ENCODE results near the gene GTF2H3.
A peak's percentile ranks its signal among the peaks of the same experiment; 100 is the strongest.

The GTF2H3 gene

DNA sequence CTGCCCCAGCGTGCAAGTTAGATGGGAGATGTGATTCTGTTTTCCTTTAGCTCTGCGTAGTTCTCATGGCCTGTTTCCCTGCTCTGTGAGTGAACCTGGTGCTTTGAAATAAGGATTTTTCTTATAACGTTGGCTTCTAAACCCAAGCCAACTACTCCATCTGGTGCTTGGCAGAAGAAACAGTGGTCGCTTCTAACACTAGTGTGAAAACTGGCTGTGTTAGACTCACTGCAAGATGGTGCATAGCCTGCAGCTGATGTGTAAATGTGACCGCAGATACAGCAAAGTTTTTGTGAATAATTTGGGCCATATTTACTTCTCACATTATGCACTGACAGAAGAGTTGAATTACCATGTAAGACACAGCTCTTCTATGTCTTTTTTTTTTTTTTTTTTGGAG is 12.2 kb downstream of the GTF2H3 start:
- no peak for DNase-seq

DNA sequence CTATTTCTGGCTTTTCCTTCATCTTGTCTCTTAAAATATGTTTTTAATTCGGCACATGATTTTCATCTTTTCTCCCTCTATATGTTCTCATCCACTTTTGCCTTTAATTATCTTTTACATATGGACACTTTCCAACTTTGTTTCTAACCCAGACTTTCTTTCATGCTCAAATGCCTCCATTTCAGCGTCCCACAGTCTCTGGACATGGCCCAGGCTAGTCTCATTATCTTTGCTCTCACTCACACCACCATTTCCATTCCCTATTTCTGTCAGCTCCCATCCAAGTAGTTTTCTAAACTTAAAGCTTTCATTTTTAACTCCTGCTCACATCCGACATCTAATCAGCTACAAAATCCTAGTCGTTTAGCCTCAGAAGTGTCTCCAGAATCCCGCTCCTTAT is 14.8 kb downstream of the GTF2H3 start:
- no peak for DNase-seq

DNA sequence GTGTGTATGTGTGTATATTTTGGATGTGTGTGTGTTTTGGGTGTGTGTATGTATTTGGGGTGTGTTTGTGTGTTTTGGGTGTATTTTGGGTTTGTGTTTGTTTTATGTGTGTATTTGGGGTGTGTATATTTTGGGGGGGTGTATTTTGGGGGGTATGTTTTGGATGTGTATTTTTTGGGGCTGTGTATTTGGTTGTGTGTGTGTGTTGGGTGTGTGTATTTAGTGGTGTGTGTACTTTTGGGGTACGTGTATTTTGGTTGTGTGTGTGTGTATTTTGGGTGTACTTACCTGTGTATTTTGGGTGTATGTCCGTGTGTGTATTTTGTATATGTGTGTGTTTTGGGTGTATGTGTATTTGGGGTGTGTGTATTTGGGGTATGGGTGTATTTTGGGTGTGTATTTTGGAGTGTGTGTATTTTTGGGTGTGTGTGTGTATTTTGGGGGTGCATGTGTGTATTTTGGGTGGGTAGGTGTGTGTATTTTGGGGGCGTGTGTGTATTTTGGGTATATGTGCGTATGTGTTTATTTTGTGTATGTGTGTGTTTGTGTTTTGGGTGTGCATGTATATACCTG is 20.6 kb downstream of the GTF2H3 start:
- DNase-seq: no peak

DNA sequence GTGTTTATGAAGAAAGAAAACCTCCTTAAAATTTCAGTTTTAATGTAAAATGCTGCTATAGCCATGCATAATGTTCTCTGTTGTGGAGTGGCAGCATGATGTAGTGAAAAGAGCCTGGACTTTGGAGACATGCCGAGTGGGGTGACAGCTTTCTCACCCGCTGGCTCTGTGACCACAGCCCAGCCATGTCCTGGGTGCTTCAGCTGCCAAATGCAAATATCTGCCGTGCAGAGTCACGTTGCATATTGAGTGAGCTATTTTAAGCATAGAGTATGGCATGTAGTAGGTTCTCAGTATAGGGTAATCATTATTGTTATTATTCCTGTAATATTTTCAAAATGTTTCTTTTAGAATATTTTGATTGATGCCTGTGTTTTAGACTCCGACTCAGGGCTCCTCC is 21.8 kb downstream of the GTF2H3 start:
- no peak for DNase-seq

DNA sequence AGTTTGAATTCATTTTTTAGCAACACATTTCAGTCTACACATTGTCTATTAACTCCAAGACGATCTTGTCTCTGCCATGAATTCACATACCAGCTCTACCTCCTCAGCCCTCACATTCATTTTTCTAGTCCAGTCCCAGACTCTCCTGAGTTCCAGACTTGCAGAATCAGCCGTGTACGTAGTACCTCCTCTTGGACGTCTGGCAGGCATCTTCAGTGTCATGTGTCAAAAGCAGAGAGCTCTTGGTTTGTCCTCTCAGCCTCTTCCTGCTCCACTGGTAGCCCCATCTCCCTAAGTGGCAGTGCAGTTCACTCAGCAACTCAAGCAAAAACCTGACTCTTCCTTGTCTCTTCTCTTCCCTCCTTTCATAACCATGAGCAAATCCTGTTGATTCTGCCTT is 22.8 kb downstream of the GTF2H3 start:
- DNase-seq: no peak

DNA sequence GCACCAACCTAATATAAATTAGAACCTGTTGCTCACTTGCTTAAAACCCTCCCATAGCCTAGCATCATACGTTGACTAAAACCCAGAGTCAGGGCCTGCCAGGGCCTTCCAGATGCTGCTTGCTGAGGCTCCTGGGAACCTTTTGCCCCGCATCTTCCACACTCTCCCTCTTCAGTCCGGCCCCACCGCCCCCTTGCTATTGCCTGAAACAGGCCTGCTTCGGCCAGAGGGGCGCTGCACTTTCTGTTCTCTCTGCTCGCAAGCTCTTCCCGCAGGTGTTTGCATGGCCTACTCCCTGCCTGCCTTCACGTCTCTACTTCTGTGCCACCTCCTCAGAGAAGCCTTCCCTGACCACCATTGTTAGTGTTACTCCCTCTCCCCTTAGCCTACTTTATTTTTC is 23.6 kb downstream of the GTF2H3 start:
- DNase-seq: no peak

DNA sequence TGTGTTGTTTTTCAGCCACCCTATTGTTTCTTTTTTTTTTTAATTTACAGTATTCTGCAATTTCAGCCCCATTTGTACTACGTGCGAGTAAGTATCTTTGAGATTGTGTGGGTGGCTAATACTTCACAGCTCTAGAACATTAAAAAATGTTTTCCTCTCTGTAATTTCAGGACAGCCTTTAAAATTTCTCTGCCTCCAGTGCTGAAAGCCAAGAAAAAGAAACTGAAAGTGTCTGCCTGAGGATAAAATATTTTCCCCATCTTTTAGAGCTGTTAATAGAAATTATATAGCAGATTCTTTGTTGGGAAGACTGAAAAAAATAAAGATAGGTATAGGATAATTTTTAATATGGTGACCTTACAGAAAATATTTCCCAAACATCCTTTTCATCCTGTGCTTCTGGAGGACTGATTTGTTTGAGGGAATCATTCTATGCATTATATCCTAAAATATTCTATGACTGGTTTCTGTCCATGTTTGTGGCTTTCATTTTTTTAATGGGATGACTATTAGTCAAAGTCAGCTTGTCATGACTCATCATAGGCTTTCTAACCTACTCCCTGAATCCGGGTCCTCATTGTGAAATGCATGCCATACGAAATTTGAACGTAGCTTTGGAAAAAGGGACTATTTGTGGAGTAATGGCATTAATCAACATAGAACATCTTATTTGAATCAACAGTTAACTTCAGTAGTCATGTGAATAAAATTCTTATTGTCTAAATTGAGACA is 26.5 kb downstream of the GTF2H3 start:
- no peak for DNase-seq

DNA sequence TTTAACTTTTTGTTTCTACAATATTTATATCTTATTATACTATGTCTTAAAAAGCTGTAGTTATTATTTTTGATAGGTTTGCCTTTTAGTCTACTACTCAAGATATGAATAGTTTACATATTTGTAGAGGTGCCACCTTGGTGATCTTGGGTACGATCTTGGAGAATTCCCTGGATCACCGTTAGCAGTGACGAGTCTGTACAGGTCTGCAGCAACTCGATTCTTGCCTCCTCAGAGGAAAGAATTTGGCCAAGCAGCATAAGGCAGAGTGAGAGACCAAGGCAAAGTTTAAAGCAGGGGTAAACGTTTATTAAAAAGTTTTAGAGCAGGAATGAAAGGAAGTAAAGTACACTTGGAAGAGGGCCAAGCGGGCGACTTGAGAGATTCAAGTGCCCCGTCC is 34.1 kb downstream of the GTF2H3 start:
- DNase-seq: no peak

DNA sequence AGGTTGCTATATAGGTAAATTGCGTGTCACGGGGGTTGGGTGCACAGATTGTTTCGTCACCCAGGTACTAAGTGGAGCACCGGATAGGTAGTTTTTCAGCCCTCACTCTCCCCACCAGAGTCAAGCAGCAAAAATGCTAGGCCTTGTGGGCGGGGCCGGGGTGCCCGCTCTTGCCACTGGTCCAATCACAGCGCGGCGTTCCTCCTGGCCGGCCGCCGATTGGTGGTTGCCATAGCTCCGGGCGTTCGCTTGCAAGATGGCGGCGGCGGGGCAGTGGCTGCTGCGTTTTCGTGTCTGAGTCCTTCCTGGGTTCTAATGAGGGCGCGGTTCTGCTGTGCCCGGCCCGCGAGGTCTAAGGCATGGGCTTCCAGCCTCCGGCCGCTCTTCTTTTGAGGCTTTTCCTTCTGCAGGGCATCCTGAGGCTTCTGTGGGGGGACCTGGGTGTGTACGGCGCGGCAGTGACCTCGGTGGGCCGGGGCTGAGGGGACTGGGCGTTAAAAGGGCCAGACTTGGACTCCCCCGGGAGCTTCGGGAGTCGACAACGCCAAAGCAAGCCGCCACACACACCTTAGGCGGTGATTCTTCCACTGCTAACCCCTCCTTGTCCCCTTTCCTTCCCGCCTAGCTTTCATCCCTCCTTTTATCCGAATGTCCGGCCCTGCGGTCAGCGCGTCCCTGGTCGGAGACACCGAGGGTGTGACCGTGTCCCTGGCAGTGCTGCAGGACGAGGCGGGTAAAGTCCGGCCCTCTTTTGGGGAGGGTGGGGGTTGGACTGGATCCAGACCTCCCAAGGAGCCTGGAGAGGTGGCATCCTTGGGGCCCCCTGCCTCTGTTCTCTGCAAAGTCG is 37.5 kb downstream of the GTF2H3 start, which contains the start of gene TCTN2:
Gene TCTN2 (plus strand): TSS at position 232 of the 847 bp plus-strand sequence. CDS start 128 bp downstream, at position 360.
- peak; percentile 92 for DNase-seq

DNA sequence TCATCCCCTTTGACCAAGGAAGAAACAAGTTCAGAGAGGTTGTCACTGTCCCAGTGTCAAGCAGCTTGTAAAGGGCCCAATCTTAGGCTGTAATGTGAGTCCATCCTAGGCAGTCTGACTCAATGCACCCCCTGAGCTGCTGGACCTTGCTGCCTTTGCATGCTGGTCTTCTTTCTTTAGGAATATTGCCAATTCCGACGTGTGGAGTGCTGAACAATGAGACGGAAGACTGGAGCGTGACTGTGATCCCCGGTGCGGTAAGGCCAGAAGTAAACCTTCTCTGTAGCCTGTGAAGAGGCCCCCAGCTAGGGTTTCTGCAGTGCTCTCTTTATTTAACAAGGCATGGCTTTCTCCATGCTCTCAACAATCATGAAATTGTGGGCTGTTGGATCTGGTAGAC is 38.2 kb downstream of the GTF2H3 start:
- DNase-seq: no peak

DNA sequence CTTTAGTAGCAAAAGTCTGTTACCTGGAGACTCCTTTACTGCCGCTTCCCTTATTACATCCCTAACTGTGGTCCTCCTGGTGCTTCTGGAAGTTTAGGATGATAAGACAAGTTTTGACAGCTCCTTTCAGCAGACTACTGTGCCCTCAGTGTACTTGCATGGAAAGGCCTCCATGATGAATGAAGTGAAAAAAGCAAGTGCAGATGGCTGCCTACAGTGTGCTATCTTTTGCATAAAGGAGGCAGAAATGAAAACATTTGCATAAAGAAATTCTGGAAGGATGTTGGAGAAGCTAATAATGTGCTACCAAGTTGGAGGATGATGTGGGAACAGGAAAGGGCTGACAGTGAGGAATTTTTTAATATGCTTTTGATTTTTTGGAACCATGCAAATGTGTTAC is 41.8 kb downstream of the GTF2H3 start:
- no peak for DNase-seq

DNA sequence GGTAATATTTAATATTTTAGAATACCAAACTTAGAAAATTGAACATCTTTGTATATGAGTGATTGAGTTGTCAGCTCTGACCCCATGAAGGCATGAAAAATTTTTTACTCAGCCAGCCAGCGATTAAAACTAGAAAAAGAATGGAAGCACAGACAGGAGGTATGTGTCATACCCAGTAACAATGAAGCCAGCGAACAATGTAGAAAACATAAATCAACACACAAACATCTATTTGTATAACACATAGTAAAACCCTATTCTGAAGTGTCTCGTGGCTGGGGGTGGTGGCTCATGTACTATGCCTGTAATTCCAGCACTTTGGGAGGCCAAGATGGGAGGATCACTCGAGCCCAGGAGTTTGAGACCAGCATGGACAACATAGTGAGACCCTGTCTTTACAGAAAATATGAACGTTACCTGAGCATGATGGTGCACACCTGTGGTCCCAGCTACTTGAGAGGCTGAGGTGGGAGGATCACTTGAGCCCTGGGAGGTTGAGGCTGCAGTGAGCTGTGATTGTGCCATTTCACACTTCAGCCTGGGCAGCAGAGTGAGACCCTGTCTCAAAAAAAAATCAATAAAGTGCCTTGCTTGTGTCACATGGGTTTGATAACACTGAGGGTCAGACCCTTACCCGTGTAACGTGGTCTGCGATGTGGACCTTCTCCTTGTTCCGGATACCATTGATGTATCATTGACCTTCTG is 43.1 kb downstream of the GTF2H3 start:
- DNase-seq: no peak

DNA sequence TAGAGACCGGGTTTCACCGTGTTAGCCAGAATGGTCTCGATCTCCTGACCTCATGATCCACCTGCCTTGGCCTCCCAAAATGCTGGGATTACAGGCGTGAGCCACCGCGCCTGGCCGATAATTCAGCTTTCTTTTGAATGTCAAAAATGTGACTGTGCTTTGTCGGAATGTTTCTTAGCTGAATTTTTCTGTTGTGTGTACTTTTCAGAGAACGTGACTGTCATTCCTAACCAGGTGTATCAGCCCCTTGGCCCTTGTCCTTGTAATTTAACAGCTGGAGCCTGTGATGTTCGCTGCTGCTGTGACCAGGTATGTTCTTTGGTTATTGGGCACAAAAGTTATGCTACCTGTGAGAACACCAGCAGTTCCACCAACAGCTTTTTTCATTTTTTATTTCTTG is 45.4 kb downstream of the GTF2H3 start:
- DNase-seq: no peak

DNA sequence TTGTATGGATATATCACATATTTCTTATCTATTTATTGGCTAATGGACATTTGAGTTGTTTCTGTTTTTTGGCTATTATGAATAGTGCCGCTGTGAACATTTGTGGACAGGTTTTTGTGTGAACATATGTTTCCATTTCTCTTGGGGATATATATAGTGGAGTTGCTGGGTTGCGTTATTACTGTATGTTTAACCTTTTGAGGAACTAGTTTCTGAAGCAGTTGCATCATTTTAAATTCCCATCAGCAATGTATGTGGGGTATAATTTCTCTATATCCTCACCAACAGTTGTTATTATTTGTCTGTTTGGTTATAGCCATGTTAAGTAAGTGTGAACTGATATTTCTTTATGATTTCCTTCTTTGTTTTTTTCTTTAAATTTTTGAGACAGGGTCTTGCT is 48.0 kb downstream of the GTF2H3 start:
- no peak for DNase-seq

DNA sequence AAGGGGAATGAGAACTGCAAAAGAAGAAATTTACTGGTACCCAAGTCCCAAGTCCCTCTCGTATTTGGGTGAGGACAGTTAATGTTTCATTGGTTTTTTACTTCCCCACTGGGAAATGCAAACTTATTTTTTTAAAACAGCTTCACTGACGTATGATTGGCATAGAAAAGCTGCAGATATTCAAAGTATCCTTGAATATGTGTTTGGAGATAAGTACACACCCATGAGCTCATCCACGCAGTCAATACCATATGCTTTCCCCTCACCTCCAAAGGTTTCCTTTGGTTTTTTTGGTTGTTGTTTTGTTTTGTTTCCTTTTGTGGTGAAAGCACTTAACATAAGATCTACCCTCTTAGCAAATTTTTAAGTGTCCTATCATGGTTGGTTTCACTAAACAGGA is 50.3 kb downstream of the GTF2H3 start:
- DNase-seq: no peak

DNA sequence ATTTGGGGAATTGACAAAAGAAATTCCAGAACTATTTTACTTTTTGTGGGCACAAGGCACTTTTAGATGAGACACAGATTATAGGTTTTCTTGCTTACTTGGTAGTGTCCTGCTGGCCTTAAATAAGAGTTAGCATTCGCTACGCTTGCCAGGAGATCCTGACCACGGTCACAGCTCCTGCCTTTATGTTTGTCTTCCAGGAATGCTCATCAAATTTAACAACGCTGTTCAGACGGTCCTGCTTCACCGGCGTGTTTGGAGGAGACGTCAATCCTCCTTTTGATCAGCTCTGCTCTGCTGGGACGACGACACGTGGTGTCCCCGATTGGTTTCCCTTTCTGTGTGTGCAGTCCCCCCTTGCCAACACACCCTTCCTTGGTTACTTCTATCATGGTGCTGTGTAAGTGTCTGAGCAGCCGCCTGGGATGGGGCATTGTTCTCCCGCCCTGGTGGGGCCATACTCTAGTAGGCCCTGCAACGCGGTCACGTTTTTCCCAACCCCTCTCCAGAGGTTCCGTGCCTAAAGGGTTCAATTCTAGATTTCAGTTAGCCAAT is 53.1 kb downstream of the GTF2H3 start:
- no peak for DNase-seq

DNA sequence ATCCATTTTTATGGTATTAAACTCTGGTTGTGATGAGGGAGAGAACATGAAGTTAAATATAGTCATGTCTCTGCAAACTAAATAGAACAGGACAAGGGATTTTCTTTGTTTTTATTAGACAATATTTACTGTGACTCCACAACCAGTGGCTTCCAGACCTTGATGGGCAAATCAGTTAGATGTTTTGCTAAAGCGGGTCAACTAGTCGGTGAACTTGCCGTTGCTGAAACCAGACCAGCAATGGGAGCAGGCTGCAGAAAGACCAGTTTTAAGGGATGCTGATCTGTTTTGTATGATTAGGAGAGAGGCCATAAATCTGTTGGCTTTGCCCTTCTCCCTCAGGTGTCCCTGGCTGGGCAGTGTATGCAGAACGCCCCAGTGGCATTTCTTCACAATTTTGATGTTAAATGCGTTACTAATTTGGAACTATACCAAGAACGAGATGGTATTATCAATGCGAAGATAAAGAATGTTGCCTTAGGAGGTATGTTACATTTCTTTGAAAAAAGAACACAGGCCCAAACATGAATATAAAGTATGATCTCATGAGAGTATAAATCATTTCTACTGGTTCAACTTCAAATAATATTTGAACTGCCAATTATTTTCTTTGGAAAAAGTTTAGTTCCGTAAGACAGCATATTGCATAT is 56.7 kb downstream of the GTF2H3 start:
- DNase-seq: no peak

DNA sequence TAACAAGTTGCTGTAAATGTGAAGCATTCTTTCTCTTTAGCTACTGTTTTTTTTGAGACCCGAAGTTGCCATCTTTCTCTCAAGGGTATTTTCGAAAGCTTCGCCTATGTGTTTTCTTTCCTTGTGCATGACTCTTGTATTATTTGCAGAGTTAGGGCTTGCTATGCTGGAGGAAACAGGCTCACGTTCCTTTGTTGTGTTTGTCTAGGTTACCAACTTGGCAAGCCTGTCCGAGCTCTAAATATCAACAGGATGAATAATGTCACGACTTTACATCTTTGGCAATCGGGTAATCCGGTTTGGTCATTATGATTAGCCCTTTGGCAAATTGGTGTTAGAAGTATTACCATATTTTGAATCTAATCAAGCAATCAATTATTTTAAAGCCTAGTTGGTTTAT is 62.6 kb downstream of the GTF2H3 start:
- no peak for DNase-seq

DNA sequence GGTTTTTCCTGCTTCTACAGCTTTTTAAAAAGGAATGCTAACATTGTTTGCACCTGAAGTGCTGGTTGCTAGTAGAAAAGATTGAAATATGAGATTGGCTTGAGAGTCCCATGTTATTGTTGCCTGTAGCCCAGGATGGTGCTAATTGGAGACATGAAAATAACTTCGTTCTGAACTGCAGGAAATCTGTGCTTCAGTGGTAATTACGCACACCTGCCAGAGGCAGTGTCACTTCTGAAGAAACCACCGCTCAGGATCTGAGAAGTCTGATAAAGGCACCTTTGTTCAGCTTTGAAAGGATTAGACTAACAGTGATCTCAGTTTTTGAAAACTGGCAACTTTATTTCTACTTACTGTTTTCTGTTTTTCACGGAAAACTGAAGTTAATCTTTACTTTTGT is 63.0 kb downstream of the GTF2H3 start:
- DNase-seq: no peak

DNA sequence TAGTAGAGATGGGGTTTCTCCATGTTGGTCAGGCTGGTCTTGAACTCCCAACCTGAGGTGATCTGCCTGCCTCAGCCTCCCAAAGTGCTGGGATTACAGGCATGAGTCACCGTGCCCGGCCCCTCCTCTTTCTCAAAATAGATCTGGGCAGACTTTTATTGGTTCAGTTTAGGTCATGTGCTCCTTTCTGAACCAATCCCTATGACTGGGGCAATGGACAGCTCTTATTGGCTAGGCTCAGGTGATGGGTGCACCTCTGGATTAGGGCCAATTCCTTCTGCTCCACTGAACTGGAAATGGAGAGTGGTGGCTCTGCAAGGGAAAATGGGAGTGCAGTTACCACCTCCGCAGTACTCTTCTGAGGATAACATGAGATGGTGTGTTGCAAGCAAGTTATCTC is 72.3 kb downstream of the GTF2H3 start:
- DNase-seq: peak; percentile 23

DNA sequence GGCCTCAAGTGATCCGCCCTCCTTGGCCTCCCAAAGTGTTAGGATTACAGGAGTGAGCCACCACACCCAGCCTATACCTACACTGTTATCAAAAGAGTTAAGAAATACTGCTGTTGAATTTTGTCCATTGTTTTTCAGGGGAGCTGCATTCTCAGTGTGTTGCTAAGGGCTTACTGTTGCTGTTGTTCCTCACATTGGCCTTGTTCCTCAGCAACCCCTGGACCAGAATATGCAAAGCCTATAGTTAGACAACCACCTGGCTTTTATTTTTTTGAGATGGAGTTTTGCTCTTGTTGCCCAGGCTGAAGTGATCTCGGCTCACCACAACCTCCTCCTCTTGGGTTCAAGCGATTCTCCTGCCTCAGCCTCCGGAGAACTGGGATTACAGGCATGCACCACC is 73.8 kb downstream of the GTF2H3 start:
- no peak for DNase-seq
